Inflammatory macrophage treated with lipopolysaccharide for 1 hour (primary cell): ENCODE measurements around the gene RAB1B.
"Not testable (repeated sequence)": the region's sequence is repeated elsewhere in the genome, so short reads cannot be mapped to it uniquely, and the experiment has no call there.

Experiments used
- DNase-seq, 2 donors: peaks; one replicate each; pipeline ENCODE4 v3.0.0-alpha.2; 2020 to 2022

RAB1B gene

DNA sequence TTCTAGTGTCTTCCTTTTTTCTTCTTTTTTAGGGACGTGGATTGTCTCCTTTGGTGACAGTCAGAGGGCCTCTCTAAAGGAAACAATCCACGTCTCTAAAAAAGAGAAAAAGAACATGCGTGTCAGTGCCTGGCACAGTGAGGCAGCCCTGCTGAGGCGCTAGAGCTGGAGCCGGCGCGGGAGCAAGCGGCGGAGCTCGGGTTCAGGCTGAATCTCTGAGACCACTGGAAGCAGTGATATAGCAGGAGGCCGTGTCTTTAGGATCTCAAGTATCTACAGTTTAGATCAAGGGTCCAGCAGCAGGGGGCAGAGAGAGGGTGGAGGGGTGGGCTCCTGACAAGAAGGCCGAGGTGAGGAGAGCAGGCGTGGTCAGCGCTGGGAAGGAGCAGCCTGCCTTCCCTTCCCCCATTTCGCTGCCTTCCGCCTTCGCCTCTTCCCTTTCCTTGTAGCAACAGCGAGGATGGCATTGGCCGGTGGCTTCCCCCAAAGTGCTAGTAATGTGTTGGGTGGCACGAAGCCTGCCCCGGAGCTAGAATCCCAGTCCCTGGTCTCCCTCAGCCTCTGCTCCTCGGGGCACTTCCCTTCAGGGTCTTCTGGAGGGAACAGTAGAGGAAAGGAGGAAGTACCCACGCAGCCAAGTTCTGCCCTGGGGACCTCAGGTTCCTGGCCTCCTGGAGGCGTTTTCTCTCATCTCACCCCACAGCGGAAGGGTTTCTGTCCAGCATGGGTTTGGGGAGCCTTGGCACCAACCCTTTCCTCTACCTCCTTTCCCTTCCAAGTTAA is 28.2 kb upstream of the RAB1B start:
- no peak for DNase-seq

DNA sequence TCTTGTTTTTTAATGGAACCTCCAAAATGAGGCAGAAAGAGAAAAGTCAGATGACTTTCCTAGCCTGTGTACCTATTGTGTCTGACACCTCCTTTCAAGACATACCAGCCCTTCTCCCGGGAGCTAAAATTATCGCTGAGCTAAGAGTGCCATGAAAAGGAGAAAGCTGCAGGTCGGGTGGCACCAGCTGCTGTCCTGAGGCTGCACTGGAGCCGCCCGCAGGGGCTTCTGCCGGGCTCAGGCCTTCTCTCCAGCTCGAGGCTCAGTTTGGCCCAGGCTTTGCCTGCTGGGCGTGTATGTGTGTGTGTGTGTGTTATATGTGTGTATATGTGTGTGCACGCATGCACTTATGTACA is 27.7 kb upstream of the RAB1B start:
- DNase-seq = no peak

DNA sequence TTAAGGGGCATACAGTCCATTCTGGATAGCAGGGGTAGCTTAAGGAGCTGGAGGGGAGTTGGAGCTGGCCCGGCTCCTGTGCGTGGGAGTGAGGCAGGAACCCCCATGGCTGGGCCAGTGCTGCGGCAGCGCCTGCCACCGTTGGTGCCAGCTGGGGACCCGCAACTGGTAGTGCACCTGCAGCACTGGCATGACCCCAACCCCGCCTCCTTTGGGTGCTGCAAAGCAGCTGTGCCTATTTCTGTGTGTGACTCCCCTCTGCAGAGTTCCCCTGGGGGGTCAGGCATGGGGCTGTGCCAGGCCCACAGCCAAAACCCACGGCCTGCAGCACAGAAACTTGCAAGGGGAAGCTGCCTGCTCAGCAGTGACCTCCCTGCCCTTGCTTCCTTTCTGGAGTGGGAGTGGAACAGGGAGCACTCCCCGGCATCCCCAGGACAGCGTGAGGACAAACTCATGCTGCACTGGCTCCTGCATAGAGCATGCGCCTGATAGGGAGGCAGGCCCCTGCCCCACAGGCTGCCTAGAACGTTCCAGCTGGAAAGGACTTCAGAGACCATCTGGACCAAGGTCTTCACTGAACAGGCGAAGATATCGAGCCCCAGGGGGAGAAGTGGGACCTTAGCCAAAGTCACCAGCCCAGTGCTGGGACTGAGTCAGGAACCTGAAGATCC is 26.2 kb upstream of the RAB1B start:
- DNase-seq = no peak

DNA sequence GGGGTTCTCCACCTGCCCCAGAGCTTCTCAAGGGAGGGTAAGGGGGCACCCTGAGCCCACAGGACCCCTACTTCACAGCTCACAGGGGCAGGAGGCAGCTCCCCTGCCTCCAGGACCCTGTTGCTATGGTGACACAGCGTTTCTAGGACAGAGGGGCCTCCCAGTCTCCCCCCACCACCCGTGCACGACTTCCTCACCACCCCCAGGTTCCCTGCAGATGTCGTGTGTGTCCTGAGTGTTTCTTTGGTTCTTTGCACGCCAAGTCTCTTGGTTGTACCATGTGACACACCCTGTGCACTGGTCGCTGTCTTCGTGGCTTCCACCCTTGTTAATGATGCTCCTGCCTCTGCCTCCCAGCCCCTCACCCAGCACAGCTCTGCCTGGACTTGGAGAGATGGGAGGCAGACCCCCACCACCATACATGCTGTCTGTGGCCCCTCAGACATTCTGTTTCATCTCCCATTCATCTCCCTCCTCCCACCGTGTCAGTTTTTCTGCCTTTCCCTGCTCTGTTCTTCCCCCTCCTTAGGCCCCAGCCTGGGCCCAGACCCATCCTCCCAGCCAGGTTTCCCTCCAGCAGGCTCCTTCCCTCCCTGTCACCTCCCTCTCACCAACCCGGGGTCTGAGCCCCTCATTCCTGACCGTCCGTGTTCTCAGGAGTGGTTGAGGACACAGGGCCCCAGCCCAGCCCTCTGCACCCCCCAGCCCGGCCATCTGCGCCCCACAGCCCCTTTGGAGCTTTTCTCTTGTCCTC is 24.5 kb upstream of the RAB1B start:
- DNase-seq = no peak

DNA sequence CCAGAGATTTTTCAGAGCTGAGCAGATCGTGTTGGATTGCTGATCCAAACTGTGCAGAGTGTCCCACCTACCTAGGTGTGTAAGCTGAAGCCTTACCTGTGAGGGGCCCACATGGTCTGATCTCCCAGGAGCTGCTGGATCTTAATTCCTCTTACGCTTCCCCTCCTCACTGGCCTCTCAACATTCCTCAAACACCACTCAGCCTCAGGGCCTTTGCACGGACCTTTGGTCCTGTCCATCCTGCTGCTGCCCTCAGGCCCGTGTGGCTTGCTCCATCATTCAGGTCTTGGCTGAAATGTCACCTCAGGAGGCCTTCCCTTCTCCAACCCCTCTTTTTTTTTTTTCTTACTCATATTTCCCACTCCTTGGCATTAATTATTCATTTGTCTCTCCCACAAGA is 21.1 kb upstream of the RAB1B start:
- no peak for DNase-seq

DNA sequence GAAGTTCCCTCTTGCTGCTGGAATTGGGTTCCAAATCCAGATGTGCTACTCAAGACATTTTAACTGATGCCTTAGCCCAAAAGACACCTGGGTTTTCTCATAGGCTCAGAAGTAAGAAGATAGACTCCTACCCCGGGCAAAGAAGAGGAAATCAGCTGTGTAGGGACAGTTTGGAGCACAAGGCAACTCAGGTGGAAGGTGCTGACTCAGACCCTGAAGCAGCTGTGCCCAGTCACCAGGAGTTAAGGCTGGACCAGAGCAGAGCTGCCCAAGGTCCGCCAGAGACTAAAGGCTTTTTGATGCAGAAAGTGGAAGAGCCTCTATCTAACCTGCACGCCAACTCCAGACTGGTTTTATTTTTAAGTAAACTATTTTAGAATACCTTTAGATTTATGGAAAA is 20.6 kb upstream of the RAB1B start:
- no peak for DNase-seq

DNA sequence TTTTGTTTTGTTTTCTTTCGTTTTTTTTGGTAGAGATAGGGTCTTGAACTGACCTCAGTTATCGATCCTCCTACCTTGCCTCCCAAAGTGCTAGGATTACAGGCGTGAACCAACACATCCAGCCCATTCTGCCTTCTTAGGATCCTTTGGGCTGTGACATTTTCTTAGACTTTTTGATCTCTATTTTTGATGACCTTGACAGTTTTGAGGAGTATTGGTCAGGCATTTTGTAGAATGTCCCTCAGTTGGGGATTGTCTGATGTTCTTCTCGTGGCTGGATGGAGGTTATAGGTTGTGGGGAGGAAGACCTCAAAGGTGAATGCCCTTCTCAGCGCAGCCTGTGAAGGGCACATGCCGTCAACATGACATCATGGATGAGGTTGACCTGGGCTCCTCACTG is 19.5 kb upstream of the RAB1B start:
- no peak for DNase-seq

DNA sequence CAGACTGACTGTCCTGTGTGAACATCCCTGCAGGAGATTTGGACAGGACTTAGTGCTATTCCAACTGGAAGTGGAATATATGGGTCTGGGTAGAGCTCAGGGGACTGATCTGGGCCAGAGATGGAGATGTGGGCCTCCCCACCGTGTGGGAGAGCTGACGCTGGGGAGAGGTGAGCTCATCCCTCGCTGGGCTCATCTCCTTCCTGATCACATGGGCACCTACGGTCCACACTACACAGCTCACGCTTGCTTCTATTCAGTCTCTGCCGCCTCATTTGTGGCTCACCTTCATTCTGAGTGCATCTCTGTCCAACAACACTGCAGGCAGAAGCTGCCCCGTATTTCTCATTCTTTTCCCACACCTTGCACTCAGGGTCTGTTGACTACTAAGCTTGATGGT is 16.6 kb upstream of the RAB1B start:
- no peak for DNase-seq

DNA sequence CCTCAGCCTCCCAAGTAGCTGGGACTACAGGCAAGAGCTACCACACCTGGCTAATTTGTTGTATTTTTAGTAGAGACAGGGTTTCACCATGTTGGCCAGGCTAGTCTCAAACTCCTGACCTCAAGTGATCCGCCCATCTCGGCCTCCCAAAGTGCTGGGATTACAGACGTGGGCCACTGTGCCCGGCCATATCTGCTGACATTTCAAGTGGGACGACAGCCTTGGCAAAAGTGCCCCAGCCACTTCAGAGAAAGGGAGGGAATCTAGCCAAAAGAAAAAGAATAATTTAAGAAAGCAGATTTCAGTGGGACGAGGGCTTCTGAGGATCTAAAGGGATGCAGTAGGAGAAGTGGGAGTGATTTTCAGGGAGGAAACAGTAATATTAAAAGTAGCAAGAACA is 15.4 kb upstream of the RAB1B start:
- DNase-seq = not testable (repeated sequence)

DNA sequence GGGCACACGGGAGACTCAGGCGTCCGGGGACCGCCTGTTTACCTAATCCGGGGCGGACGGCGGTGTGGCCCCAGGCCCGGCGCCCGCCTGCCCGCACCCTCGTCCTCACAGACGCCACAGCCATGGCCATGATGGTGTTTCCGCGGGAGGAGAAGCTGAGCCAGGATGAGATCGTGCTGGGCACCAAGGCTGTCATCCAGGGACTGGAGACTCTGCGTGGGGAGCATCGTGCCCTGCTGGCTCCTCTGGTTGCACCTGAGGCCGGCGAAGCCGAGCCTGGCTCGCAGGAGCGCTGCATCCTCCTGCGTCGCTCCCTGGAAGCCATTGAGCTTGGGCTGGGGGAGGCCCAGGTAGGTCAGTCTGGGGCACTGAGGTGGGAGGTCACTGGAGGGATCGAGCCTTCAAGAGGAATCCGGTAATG is 10.0 kb upstream of the RAB1B start:
- DNase-seq = no peak

DNA sequence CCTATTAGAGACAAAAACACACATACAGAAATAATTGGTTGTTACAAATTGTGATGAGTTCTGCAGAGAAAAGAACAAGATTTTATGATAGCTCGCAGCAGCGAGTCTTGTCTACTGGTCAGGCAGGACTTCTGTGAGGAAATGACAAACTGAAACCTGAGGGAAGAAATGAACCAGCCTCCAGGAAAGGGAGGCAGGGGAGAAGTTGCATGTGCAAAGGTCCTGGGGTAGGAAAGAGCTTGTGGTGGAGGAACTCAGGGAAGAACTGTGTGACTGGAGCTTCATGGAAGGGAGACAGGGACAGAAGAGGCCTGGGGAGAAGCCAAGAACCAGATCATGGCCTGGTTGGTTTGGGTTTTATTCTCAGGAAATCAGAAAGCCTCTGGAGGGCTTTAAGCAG is 9.2 kb upstream of the RAB1B start:
- DNase-seq = no peak

DNA sequence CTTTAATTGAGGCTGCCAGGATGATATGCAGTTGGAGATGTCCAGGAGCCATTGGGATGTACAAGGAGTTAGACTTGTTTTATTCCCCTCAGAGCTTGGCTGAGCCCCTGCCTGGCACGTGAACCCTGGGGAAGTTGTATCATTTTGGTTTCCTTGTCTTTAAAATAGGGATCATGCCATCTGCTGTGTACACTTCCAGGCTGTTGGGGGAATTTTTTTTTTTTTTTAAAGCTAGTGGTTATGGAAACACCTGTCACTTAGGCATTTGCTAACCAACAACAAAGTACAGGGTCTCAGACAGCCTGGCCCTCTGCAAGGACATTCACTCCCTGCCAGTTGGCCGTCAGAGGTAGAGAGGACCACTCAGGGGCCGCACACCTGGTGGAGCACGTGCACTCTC is 8.5 kb upstream of the RAB1B start:
- DNase-seq = no peak

DNA sequence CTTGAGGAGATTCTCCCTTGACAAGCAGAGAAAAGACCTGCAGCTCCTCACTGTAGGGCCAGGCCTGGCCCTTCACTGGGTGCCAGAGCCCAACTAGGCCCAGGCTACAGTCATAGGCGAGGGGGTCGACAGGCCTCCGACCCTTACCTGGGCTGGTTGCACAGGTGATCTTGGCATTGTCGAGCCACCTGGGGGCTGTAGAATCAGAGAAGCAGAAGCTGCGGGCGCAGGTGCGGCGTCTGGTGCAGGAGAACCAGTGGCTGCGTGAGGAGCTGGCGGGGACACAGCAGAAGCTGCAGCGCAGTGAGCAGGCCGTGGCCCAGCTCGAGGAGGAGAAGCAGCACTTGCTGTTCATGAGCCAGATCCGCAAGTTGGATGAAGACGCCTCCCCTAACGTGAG is 6.9 kb upstream of the RAB1B start:
- DNase-seq = no peak

DNA sequence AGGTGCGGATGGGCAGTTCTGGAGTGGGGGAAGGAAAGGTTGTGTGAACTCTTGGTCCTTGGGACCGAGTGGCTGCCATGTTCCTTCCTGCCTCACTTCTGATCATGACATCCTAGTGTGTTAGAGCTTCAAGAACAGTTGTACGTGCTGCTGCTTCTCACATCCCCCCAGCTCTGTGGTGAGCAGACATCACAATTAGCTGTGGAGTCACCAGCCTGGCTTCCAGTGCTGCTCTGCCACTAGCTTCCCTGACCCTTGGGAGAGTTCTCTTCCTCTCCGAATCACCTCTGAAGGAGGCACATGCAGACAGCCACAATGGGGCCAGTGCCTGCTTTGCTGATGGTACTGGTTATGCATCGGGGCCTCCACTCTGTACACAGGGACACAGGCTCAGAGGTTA is 6.2 kb upstream of the RAB1B start:
- DNase-seq = no peak

DNA sequence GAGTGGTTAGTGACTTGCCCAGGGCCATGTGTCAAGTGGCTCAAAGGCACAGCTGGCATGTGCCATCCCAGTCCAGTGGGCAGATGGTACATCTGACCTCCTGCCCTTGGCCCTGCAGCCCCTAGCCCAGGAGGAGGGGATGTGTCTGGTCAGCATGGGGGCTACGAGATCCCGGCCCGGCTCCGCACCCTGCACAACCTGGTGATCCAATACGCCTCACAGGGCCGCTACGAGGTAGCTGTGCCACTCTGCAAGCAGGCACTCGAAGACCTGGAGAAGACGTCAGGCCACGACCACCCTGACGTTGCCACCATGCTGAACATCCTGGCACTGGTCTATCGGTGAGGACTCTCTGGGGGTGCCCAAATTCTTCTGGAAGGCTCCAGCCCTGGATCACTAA is 5.7 kb upstream of the RAB1B start:
- DNase-seq = no peak

DNA sequence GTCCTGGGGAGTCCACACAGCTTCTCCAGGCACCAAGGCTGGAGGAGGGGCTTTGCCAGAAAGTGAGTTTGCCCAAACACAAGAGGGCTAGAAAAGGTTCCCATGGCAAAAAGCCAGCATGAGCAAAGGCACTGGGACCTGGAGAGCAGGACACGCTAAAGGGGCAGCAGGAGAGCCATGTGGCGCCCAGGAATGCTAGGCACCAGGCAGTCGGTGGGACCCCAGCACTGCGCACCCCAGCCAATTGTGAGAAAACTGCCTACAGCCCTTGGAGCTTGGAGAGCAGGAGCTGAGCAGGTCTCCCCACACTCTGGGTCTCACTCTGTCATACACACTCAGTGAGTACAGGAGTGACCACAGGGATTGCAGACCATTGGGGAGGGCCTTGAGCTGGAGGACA is 5.2 kb upstream of the RAB1B start:
- DNase-seq = no peak

DNA sequence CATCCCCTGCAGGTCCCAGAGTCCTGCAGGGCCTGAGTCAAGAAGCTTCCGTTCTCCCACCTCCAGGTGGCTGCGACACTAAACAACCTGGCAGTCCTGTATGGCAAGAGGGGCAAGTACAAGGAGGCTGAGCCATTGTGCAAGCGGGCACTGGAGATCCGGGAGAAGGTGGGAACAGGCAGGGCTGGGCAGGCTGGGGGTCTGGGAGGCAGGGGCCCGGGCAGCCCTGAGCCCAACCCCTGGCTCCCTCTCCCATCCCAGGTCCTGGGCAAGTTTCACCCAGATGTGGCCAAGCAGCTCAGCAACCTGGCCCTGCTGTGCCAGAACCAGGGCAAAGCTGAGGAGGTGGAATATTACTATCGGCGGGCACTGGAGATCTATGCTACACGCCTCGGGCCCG is 4.7 kb upstream of the RAB1B start:
- no peak for DNase-seq

DNA sequence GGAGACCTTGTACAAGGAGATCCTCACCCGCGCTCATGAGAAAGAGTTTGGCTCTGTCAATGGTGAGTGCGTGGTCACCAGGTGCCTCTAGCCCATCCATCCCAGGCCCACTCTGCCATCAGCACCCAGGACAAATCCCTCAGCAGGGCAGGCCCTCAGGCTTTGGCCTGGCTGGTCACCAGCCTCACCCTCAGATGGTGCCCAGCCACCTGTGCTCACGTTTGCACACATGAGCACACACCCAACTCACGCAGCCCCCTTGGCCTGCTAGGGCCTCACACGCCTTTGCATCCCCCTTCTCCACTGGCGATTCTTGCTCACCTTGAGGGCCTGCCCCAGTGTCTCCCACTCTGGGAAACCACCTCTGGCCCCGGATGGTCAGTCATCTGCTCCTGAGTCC is 4.1 kb upstream of the RAB1B start:
- DNase-seq = no peak

DNA sequence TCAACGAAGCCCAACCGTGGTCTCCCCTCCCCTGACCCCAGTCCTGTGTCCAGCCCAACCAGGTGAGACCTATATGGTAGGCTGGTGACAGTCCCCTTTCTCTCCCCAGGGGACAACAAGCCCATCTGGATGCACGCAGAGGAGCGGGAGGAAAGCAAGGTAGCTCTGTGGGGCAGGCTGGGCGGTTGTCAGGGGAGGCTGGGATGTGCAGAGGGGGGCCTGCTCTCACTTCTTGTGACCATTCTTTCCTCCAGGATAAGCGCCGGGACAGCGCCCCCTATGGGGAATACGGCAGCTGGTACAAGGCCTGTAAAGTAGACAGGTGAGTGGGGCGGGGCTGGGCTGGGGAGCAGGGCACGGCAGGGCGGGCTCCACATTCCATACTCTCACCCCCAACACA is 3.5 kb upstream of the RAB1B start:
- DNase-seq = no peak

DNA sequence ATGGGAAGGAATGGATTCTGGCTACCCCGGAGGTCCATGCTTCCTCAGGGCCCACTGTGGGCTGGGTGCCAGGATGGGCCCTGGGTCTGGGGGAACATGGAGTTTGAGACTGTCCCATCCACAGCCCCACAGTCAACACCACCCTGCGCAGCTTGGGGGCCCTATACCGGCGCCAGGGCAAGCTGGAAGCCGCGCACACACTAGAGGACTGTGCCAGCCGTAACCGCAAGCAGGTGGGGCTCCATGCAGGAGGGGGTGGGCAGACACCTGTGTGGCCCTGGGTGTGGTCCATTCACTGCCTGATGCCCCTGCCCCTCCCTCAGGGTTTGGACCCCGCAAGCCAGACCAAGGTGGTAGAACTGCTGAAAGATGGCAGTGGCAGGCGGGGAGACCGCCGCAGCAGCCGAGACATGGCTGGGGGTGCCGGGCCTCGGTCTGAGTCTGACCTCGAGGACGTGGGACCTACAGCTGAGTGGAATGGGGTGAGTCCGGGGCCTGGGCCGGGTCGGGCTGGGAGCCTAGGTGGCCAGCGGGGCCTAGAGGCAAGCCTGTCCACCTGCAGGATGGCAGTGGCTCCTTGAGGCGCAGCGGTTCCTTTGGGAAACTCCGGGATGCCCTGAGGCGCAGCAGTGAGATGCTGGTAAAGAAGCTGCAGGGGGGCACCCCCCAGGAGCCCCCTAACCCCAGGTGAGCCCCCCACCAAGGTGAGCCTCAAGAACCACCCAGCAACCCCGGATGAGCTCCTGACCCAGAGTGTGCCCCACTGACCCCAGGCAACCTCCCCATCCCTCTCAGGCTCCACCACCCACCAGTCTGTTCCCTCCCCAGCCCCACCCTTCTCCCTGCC is 2.7 kb upstream of the RAB1B start:
- DNase-seq = no peak

DNA sequence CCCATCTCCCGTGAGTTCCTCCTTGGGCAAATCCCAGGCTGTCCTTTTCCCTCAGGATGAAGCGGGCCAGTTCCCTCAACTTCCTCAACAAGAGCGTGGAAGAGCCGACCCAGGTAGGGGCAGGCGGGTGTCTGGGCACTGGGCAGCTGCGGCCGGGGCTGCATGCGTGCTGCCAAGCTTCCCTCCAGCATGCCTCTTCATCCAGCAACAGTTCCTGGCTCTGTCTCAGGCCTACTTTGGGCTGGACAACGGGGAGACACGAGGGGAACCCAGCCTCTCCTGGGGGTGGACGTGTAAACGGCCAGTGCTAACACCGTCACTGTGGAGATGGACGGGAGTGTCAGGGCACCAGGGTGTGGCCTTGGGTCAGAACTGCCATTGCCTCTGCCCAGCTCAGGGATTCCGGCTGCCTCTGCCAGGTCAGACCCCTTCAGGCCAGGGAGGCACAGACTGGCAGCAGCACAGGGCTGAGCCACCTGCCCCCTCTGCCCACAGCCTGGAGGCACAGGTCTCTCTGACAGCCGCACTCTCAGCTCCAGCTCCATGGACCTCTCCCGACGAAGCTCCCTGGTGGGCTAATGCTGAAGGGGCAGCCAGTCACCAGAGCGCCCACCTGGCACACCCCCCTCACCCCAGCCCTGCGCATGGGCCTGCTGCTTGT is 1.9 kb upstream of the RAB1B start:
- no peak for DNase-seq

DNA sequence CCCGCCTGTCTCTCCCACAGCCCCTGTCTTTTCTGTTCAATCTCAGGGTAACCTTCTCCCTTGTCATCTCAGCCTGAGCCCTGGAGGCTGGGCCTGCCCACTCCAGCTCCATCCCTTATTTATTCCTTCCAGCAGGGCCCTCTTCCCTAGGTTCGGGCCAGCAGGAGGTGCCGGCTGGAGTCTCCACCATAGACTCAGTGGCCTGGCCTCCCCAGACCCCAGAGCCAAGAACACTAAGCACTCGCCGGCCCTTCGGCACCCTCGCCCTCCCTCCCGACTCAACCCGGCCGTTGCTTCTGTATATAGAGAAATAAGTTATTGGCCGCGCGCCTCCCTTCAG is 1.4 kb upstream of the RAB1B start:
- DNase-seq = no peak
